Stimulated activated CD4-positive, alpha-beta T cell treated with anti-CD3 and anti-CD28 coated beads, Interleukin-1b, Interleukin-23, amount 100 ng/mL, for 24 hours (primary cell): ENCODE results near the gene SLFN11.
A peak's percentile ranks its signal among the peaks of the same experiment; 100 is the strongest.
"Not testable (repeated sequence)": the region's sequence is repeated elsewhere in the genome, so short reads cannot be mapped to it uniquely, and the experiment has no call there.

ENCODE experiments used
- DNase-seq, 4 experiments: peaks; one replicate each; pipeline ENCODE4 v3.0.0-alpha.2; 2020; ENCODE audit warnings: low read depth in 4 of 4, low spot score in 1 of 4

Gene SLFN11

GRCh38 chr17:35373534-35373983 is at the start of gene SLFN11:
TSS of gene SLFN11 (minus strand) at chr17:35373621. CDS start at chr17:35363807, 9,814 bp downstream.
- peak; percentile 76 to 86 (median 79) for DNase-seq

DNA sequence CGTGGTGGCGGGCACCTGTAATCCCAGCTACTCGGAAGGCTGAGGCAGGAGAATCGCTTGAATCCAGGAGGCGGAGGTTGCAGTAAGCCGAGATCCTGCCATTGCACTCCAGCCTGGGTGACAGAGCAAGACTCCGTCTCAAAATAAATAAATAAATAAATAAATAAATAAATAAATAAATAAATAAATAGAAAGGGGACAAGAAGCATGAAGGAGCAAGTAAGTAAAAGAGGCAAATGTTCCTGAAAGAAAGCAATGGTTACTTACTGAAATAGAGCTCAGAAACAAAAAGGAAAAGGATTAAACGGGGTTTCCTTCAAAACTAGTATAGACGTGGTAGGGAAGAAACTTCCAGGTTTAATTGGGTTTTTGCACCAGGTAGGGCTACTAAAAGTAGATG is 47.6 kb upstream of the SLFN11 start:
- not testable (repeated sequence) for DNase-seq

DNA sequence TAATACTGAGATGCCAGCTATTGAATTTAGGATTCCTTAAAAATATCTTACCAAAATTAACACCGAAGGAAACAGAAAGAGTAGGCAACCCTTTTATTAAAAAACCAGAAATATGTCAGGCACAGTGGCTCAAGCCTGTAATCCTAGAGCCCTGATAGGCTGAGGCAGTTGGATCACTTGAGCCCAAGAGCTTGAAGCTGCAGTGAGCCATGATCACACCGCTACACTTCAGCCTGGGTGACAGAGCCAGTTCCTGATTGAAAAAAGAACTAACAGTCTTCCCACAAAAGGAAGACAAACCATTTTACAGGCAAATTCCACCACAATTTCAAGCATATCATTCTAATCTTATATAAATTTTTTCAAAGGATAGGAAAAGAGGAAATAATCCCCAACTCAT is 43.2 kb upstream of the SLFN11 start:
- DNase-seq, result no peak

DNA sequence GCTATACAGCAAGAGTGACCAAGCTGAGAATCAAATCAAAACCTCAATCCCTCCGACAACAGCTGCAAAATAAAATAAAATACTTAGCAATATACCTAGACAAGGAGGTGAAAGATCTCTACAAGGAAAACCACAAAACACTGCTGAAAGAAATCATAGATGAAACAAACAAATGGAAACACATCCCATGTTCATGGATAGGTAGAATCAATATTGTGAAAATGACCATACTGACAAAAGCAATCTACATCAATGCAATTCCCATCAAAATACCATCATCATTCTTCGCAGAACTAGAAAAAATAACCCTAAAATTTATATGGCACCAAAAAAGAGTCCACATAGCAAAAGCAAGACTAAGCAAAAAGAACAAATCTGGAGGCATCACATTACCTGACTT is 41.3 kb upstream of the SLFN11 start:
- not testable (repeated sequence) for DNase-seq

- DNase-seq, result no peak
Observed at GRCh38 chr17:35414247-35414646, 40.8 kb upstream of the SLFN11 start.

DNA sequence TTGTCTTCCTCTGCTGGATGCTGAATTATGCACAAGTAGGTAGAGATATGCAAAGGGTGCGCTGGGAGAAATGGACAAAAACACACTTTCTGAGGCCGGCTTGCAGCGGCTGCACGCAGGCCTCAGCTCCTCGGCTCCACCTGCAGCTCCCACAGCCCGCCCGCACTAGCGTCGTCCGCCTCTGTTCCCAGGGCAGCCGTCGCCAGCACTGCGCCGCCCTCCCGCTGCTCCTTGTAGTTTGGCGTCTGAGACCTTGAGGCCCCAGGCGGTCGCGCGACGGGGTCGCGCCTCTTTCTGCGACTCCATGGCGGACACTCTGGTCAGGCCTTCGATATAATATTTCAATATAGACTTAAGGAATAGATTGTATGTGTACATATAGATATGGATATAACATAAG is 34.1 kb upstream of the SLFN11 start:
- no peak for DNase-seq

DNA sequence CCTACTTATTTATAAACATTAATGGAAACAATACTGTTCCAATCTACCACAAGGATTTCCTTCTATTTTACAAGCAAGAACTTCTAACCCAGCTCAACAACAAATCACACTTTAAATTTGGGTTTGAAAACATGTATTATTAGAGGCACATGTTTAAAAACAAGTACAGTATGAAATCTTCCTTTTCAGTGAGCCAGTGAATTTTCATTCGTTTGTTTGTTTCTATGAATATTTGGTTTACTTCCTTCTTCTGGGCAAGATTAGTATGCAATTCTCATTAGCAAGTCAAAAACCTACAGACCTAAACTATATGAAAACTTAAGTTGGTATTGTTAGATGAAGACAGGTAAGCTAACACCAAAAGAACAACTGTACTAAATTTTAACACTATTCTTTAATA is 33.1 kb upstream of the SLFN11 start:
- no peak for DNase-seq

- DNase-seq, result no peak
Observed at GRCh38 chr17:35404360-35404759, 30.9 kb upstream of the SLFN11 start.

- not testable (repeated sequence) for DNase-seq
Observed at GRCh38 chr17:35393783-35394182, 20.4 kb upstream of the SLFN11 start.

- DNase-seq, result no peak
Observed at GRCh38 chr17:35390663-35391062, 17.2 kb upstream of the SLFN11 start.

DNA sequence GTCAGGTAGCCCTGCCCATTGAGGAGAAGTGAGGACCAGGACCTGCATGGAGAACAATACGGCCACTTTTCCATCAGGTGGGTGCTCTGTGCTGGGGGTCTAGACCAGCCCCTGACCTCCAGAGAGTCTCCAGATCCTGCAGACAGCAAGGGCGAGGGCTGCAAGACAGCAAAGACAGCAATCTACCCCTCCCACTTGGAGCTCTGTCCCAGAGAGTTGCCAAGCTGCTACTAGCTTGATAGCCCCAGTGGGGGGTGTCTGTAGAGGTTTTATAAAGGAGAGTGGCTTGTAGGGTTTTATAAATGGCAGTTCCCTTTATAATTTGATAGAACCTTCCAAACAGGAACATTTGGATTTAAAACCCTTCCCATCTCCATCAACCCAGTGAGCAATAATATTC is 16.7 kb upstream of the SLFN11 start:
- DNase-seq, result no peak

- no peak for DNase-seq
Observed at GRCh38 chr17:35387496-35387895, 14.1 kb upstream of the SLFN11 start.

- no peak for DNase-seq
Observed at GRCh38 chr17:35377706-35378105, 4.3 kb upstream of the SLFN11 start.

- no peak for DNase-seq
Observed at GRCh38 chr17:35377068-35377467, 3.6 kb upstream of the SLFN11 start.

DNA sequence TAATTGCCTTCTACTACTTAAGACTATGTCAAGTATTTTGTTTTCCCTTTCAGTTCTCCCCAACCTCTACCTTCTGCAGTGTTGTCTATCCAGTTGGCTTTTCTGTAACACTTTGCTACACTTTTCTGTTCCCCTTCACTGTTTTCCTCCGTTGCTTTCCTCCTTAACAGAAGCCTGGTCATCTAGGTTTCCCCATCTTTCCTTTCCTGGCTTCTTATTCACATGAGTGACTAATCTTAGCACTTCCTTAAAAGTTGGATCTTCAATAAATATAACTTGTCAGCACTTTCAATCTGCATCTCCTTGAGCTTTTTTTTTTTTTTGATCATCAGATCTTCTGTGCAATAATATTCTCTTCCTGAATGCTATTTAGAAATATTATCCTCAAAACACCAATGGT is 2.8 kb upstream of the SLFN11 start:
- no peak for DNase-seq

- DNase-seq, result no peak
Observed at GRCh38 chr17:35374766-35375344, 1.4 kb upstream of the SLFN11 start.

- DNase-seq, result peak; percentile 13 to 32 (median 28)
Observed at GRCh38 chr17:35373984-35374765, 754 bp upstream of the SLFN11 start.

DNA sequence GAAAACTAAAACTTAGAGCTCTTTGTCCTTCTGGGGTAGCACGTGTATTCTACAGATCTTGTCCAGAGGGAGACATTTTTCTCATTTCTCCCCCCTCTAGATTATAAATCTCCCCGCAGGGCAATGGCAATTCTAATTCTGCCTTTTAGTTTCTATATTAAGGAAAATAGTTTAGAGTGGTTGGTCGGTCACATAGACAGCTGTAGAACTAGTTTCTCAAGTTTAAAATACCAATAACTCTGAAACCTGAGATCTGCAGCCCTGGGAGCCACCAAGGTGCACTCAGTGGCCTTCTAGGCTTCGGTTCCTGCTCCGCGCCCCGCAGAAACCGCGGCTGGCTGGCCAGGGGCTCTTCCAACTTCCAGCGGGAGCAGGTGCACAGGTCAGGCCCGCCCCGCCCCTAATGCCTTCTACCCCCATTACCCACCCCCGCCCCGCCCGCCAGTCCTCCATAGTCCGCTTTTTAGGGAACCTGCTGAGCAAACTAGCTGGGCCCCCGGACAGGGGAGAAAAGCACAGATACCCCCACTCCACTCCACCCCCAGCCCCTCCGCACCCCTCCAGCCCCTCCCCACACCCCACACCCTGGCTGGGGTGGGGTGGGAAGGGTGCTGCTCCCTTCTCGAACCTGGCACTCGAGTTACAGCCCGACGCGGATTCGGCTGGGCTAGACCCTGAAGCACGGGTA is 431 bp downstream of the SLFN11 start:
- DNase-seq, result peak in 1 of 4 experiments; percentile 3

- DNase-seq, result no peak
Observed at GRCh38 chr17:35371934-35372333, 1.5 kb downstream of the SLFN11 start.

DNA sequence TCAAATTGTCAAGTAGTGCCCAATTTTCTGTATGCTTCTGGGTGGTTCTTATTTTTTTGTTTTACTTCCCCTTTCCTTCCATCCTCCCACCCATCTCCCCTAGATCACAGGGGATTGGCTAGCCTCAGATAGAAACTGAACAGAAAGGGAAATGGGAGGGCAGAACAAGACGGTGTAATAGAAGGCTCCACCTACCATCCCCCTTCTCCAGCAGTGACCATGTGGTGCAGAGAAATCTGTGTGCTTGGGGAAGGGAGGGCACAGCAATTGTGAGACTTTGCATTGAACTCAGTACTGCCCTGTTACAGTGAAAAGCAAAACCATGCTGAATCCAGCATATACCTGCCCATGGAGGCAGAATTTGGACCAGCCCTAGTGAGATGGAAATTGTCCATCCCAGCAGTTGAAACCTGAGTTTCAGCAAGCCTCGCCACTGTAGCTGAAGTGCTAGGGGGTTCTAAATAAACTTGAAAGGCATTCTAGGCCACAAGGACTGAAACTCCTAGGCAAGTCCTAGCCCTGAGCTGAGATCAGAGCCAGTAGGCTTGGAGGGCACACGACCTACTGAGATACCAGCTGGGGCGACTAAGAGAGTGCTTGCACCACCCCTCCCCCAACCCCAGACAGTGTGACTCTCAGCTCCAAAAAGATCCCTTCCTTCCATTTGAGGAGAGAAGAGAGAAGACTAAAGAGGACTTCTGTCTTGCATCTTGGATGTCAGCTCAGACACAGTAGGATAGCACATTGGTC is 5.2 kb downstream of the SLFN11 start:
- DNase-seq, result no peak

DNA sequence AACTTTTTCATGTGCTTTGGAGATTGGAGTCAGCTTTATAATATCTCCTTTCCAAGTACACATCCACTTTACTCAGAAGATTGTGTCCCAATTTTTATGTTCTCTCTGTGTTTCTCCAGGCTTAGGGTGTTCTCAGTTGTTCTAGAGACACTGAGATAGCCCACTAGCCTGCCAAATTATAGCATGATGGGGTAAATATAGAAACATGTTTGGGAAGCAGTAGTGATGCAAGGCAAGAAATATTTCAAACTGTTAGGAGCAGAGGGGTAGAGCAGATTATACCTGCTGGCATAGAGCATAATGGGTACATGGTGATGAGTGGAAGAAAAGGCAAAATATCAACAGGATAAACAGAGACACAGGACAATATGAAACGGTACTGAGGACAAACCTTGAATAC is 12.4 kb downstream of the SLFN11 start:
- no peak for DNase-seq
